ENCODE data around the gene TEX2.
"Not testable (repeated sequence)": the region's sequence is repeated elsewhere in the genome, so short reads cannot be mapped to it uniquely, and the experiment has no call there.

TEX2 gene

GRCh38 chr17:64213995-64214811, 48.9 kb downstream of the TEX2 start:
- no peak for DNase-seq (ENCODE audit: low read depth)

GRCh38 chr17:64212122-64212521, 50.9 kb downstream of the TEX2 start:
- no peak for DNase-seq (ENCODE audit: low read depth)

GRCh38 chr17:64209983-64210382, 53.1 kb downstream of the TEX2 start:
- no peak for DNase-seq (ENCODE audit: low read depth)

GRCh38 chr17:64209356-64209941, 53.6 kb downstream of the TEX2 start:
- no peak for DNase-seq (ENCODE audit: low read depth)

- DNase-seq (ENCODE audit: low read depth) = not testable (repeated sequence)
Measured at GRCh38 chr17:64208656-64209055, 54.4 kb downstream of the TEX2 start.

GRCh38 chr17:64205804-64206203, 57.3 kb downstream of the TEX2 start:
- DNase-seq (ENCODE audit: low read depth) = no peak

- DNase-seq (ENCODE audit: low read depth) = no peak
Measured at GRCh38 chr17:64203630-64204029, 59.4 kb downstream of the TEX2 start.

- DNase-seq (ENCODE audit: low read depth) = peak; percentile 70
Measured at GRCh38 chr17:64202683-64203344, 60.2 kb downstream of the TEX2 start.

- DNase-seq (ENCODE audit: low read depth) = no peak
Measured at GRCh38 chr17:64200080-64201032, 62.7 kb downstream of the TEX2 start.

- no peak for DNase-seq (ENCODE audit: low read depth)
Measured at GRCh38 chr17:64198331-64199090, 64.5 kb downstream of the TEX2 start.

GRCh38 chr17:64196601-64197000, 66.5 kb downstream of the TEX2 start:
- DNase-seq (ENCODE audit: low read depth) = peak; percentile 73

- DNase-seq (ENCODE audit: low read depth) = no peak
Measured at GRCh38 chr17:64193561-64193960, 69.5 kb downstream of the TEX2 start.

- no peak for DNase-seq (ENCODE audit: low read depth)
Measured at GRCh38 chr17:64192589-64192988, 70.5 kb downstream of the TEX2 start.

- no peak for DNase-seq (ENCODE audit: low read depth)
Measured at GRCh38 chr17:64190472-64190871, 72.6 kb downstream of the TEX2 start.

- no peak for DNase-seq (ENCODE audit: low read depth)
Measured at GRCh38 chr17:64188088-64188487, 75.0 kb downstream of the TEX2 start.

- no peak for DNase-seq (ENCODE audit: low read depth)
Measured at GRCh38 chr17:64187093-64187895, 75.8 kb downstream of the TEX2 start.

GRCh38 chr17:64186171-64187092, 76.6 kb downstream of the TEX2 start:
- DNase-seq (ENCODE audit: low read depth) = no peak

GRCh38 chr17:64185557-64185956, 77.5 kb downstream of the TEX2 start:
- DNase-seq (ENCODE audit: low read depth) = not testable (repeated sequence)

GRCh38 chr17:64185101-64185500, 78.0 kb downstream of the TEX2 start:
- no peak for DNase-seq (ENCODE audit: low read depth)
